H9 (cell line): ENCODE measurements around the gene GSK3A. TPM values are rescaled to one million over a fixed set of nuclear protein-coding genes. Genes with fewer than 3 reads are reported as not detected.
A peak's percentile ranks its signal among the peaks of the same experiment; 100 is the strongest.

Source experiments
- DNase-seq: peaks from one replicate; pipeline ENCODE4 v3.0.0-alpha.2; 2017
- H2AFZ ChIP-seq: one replicate; pipeline ENCODE4 v1.6.1; 2013; ENCODE audit warnings: mild to moderate bottlenecking, low read length, control low read depth, moderate library complexity
- H2AK5ac ChIP-seq: 2 replicates; pipeline ENCODE4 v1.6.1; 2013; ENCODE audit warnings: low read length, control low read depth, mixed read lengths; ENCODE audit not compliant: insufficient read length
- H2BK120ac ChIP-seq: one replicate; pipeline ENCODE4 v1.6.1; 2013; ENCODE audit warnings: low read depth, mild to moderate bottlenecking, low read length, control low read depth, inconsistent platforms; ENCODE audit not compliant: poor library complexity, severe bottlenecking
- H2BK12ac ChIP-seq: 2 replicates; pipeline ENCODE4 v1.6.1; 2013; ENCODE audit warnings: low read length, control low read depth, mixed read lengths, low read depth; ENCODE audit not compliant: insufficient read length
- H2BK15ac ChIP-seq: 2 replicates; pipeline ENCODE4 v1.6.1; 2013; ENCODE audit warnings: low read depth, low read length, control low read depth
- H2BK20ac ChIP-seq: one replicate; pipeline ENCODE4 v1.6.1; 2013; ENCODE audit warnings: low read depth, mild to moderate bottlenecking, low read length, control low read depth, inconsistent platforms; ENCODE audit not compliant: poor library complexity, severe bottlenecking
- H2BK5ac ChIP-seq: 2 replicates; pipeline ENCODE4 v1.6.1; 2013; ENCODE audit warnings: low read length, control low read depth, mixed read lengths; ENCODE audit not compliant: insufficient read length
- H3K14ac ChIP-seq: 2 replicates; pipeline ENCODE4 v1.6.1; 2013; ENCODE audit warnings: low read length, control low read depth; ENCODE audit not compliant: insufficient read depth
- H3K18ac ChIP-seq: 2 replicates; pipeline ENCODE4 v1.6.1; 2013; ENCODE audit warnings: low read depth, mild to moderate bottlenecking, mixed read lengths, low read length, control low read depth; ENCODE audit not compliant: insufficient read length
- H3K23ac ChIP-seq: 2 replicates; pipeline ENCODE4 v1.6.1; 2013; ENCODE audit warnings: low read length, control low read depth, mixed read lengths, low read depth; ENCODE audit not compliant: insufficient read length
- H3K23me2 ChIP-seq: 2 replicates; pipeline ENCODE4 v1.6.1; 2013; ENCODE audit warnings: low read depth, mild to moderate bottlenecking, mixed read lengths, low read length, control low read depth; ENCODE audit not compliant: insufficient read length, poor library complexity, severe bottlenecking
- H3K27ac ChIP-seq: 2 replicates; pipeline ENCODE4 v1.5.1; 2013; ENCODE audit warnings: low read length, control low read depth, mixed read lengths, low read depth; ENCODE audit not compliant: insufficient read length
- H3K27me3 ChIP-seq: 2 replicates; pipeline ENCODE4 v1.6.1; 2013; ENCODE audit warnings: low read length, control low read depth, inconsistent platforms; ENCODE audit not compliant: insufficient read depth
- H3K4ac ChIP-seq: 2 replicates; pipeline ENCODE4 v1.6.1; 2013; ENCODE audit warnings: low read depth, mild to moderate bottlenecking, control low read depth, inconsistent platforms, low read length, moderate library complexity
- H3K4me1 ChIP-seq: 2 replicates; pipeline ENCODE4 v1.6.1; 2013; ENCODE audit warnings: low read length, control low read depth, inconsistent platforms; ENCODE audit not compliant: insufficient read depth
- H3K4me2 ChIP-seq: 2 replicates; pipeline ENCODE4 v1.6.1; 2013; ENCODE audit warnings: low read length, control low read depth, mixed read lengths; ENCODE audit not compliant: insufficient read length, insufficient read depth
- H3K56ac ChIP-seq: 2 replicates; pipeline ENCODE4 v1.6.1; 2013; ENCODE audit warnings: low read depth, mild to moderate bottlenecking, mixed read lengths, low read length, control low read depth; ENCODE audit not compliant: insufficient read length
- H3K79me1 ChIP-seq: 2 replicates; pipeline ENCODE4 v1.6.1; 2013; ENCODE audit warnings: low read depth, mild to moderate bottlenecking, moderate library complexity, low read length, control low read depth, inconsistent platforms; ENCODE audit not compliant: insufficient read depth, poor library complexity, severe bottlenecking
- H3K79me2 ChIP-seq: 2 replicates; pipeline ENCODE4 v1.6.1; 2013; ENCODE audit warnings: low read length, control low read depth, inconsistent platforms; ENCODE audit not compliant: insufficient read depth
- H3K9ac ChIP-seq: 2 replicates; pipeline ENCODE4 v1.6.1; 2013; ENCODE audit warnings: low read length, control low read depth, mixed read lengths; ENCODE audit not compliant: insufficient read length; ENCODE audit errors: extremely low read depth
- H3K9me3 ChIP-seq: one replicate; pipeline ENCODE4 v1.6.1; 2013; ENCODE audit warnings: low read depth, low read length, inconsistent platforms; ENCODE audit not compliant: control insufficient read depth
- H3T11ph ChIP-seq: one replicate; pipeline ENCODE4 v1.6.1; 2013; ENCODE audit warnings: mild to moderate bottlenecking, low read length, control low read depth, inconsistent platforms
- H4K20me1 ChIP-seq: one replicate; pipeline ENCODE4 v1.6.1; 2013; ENCODE audit not compliant: control insufficient read depth, insufficient read length, insufficient read depth
- H4K5ac ChIP-seq: 2 replicates; pipeline ENCODE4 v1.6.1; 2013; ENCODE audit warnings: low read depth, mild to moderate bottlenecking, mixed read lengths, low read length, control low read depth; ENCODE audit not compliant: insufficient read length
- H4K8ac ChIP-seq: replicated peaks from 2 replicates; pipeline ENCODE4 v1.6.1; 2013; ENCODE audit warnings: low read length, control low read depth, mixed read lengths, low read depth; ENCODE audit not compliant: insufficient read length
- H4K91ac ChIP-seq: 2 replicates; pipeline ENCODE4 v1.6.1; 2013; ENCODE audit warnings: low read depth, mild to moderate bottlenecking, moderate library complexity, mixed read lengths, low read length, control low read depth; ENCODE audit not compliant: insufficient read length
- H3K27ac Mint-ChIP-seq, 3 experiments: 2 replicates in 2 of 3; 3 replicates in 1 of 3; pipeline ENCODE4 v1.8.0; 2020 to 2021; ENCODE audit warnings: mixed read lengths in 3 of 3, mild to moderate bottlenecking in 1 of 3, moderate library complexity in 1 of 3
- H3K27me3 Mint-ChIP-seq: 2 replicates; pipeline ENCODE4 v1.8.0; 2021; ENCODE audit warnings: low read depth, mild to moderate bottlenecking, moderate library complexity, mixed read lengths
- H3K36me3 Mint-ChIP-seq, 3 experiments: 2 replicates in 2 of 3; 3 replicates in 1 of 3; pipeline ENCODE4 v1.8.0; 2020 to 2021; ENCODE audit warnings: low read depth in 3 of 3, mixed read lengths in 3 of 3; ENCODE audit not compliant: insufficient read depth in 1 of 3
- H3K4me1 Mint-ChIP-seq, 2 experiments: 2 replicates each; pipeline ENCODE4 v1.8.0; 2020; ENCODE audit warnings: mixed read lengths in 2 of 2
- H3K4me3 Mint-ChIP-seq, 2 experiments: 2 replicates in 1 of 2; 3 replicates in 1 of 2; pipeline ENCODE4 v1.8.0; 2020 to 2021; ENCODE audit warnings: mild to moderate bottlenecking in 2 of 2, mixed read lengths in 2 of 2, moderate library complexity in 1 of 2
- H3K9me3 Mint-ChIP-seq, 2 experiments: 2 replicates in 1 of 2; 3 replicates in 1 of 2; pipeline ENCODE4 v1.8.0; 2020; ENCODE audit warnings: mild to moderate bottlenecking in 2 of 2, mixed read lengths in 2 of 2, moderate library complexity in 1 of 2
- WGBS: extraction: QIAGEN DNeasy Blood & Tissue Kit; methylation state at CpG from one replicate; pipeline ENCODE4 v1.1.7; 2013; ENCODE audit warnings: missing lambda C conversion rate, low lambda C conversion rate, mixed read lengths; ENCODE audit not compliant: insufficient read length; ENCODE audit errors: extremely low coverage; 5-methylcytosine and 5-hydroxymethylcytosine counted together
- total RNA-seq: library from RNA; stranded (reverse); gene quantifications from 2 replicates; pipeline ENCODE4 v1.2.1, GENCODE V29; 2021
- TF ChIP-seq, protein P1 (sequence below): fragments of 200-600 bp; sonication (generic); conservative IDR thresholded peaks from 3 replicates; pipeline ENCODE4 v1.8.0; 2021; ENCODE audit warnings: antibody characterized with exemption, mild to moderate bottlenecking

The GSK3A gene
- total RNA-seq, 1 experiment from 2014 or later: 52.4 TPM

- H3K27ac ChIP-seq: no peak overlapping the region
- no peaks in the 10 kb centered on the region for H4K20me1 ChIP-seq
Measured at GRCh38 chr19:42289556-42290041, 47.2 kb upstream of the GSK3A start.

More at GRCh38 chr19:42289556-42290041, 47.2 kb upstream of the GSK3A start:
- Histone ChIP-seq H2BK5ac (no peak overlapping the region), H2AFZ (no peak overlapping the region), H3K4me1 (no peaks in the 10 kb centered on the region), H3K27me3 (no peaks in the 10 kb centered on the region), H2AK5ac (no peak overlapping the region), H3K9me3 (no peaks in the 10 kb centered on the region), H3K9ac (no peak overlapping the region), H4K5ac (no peak overlapping the region), H3K79me2 (peaks cover 3% of the 10 kb centered on the region; the same call in 1 of the 2 replicates), H4K91ac (no peak overlapping the region), H3K4me2 (no peak overlapping the region), H3K79me1 (peaks cover 11% of the 10 kb centered on the region), H4K8ac (no peak overlapping the region), H3K18ac (no peak overlapping the region), H3K23me2 (peaks cover 6% of the 10 kb centered on the region), H3K23ac (no peak overlapping the region), H2BK15ac (no peak overlapping the region), H3K56ac (no peak overlapping the region), H2BK20ac (no peak overlapping the region), H3K4ac (no peak overlapping the region), H3T11ph (no peak overlapping the region), H2BK120ac (no peak overlapping the region), H2BK12ac (no peak overlapping the region), H3K14ac (no peak overlapping the region)
- Mint-ChIP-seq H3K27me3 (no peaks in the 10 kb centered on the region; the same call in 1 of the 2 replicates), H3K9me3 (no peaks in the 10 kb centered on the region), H3K27ac (peak overlapping the region in 1 of 3 experiments; percentile 10; a peak in 1 of 7 replicates), H3K4me3 (no peak overlapping the region), H3K36me3 (peaks cover 22 to 67% (median 60%) of the 10 kb centered on the region in 3 experiments), H3K4me1 (peaks cover 14 to 46% of the 10 kb centered on the region in 2 experiments)
- WGBS: no CpG with 5 or more reads among the region's 8 CpGs
- TF ChIP-seq, protein P1, sequence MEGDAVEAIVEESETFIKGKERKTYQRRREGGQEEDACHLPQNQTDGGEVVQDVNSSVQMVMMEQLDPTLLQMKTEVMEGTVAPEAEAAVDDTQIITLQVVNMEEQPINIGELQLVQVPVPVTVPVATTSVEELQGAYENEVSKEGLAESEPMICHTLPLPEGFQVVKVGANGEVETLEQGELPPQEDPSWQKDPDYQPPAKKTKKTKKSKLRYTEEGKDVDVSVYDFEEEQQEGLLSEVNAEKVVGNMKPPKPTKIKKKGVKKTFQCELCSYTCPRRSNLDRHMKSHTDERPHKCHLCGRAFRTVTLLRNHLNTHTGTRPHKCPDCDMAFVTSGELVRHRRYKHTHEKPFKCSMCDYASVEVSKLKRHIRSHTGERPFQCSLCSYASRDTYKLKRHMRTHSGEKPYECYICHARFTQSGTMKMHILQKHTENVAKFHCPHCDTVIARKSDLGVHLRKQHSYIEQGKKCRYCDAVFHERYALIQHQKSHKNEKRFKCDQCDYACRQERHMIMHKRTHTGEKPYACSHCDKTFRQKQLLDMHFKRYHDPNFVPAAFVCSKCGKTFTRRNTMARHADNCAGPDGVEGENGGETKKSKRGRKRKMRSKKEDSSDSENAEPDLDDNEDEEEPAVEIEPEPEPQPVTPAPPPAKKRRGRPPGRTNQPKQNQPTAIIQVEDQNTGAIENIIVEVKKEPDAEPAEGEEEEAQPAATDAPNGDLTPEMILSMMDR: no peak
- no peak for DNase-seq
